Fibroblast of mammary gland (primary cell): ENCODE measurements around the gene RASSF5.

Source experiments
- DNase-seq: peaks from one replicate; pipeline ENCODE4 v3.0.0-alpha.2; 2010; ENCODE audit warnings: low read depth
- H3K4me3 ChIP-seq: 2 replicates; pipeline ENCODE4 v1.5.1; 2011; ENCODE audit warnings: low read depth, mild to moderate bottlenecking, low read length, moderate library complexity; ENCODE audit not compliant: control insufficient read depth
- CTCF ChIP-seq: conservative IDR thresholded peaks from 2 replicates; pipeline ENCODE4 v1.5.1; 2011; ENCODE audit warnings: low read depth, low read length, inconsistent platforms; ENCODE audit not compliant: control insufficient read depth, insufficient read depth

RASSF5 gene

GRCh38 chr1:206532368-206532767, 25.0 kb downstream of the RASSF5 start:
- no peak for DNase-seq
- no peak for TF ChIP-seq CTCF
- no peak overlapping the region for H3K4me3 ChIP-seq

GRCh38 chr1:206534552-206534951, 27.2 kb downstream of the RASSF5 start:
- H3K4me3 ChIP-seq = no peak overlapping the region
- DNase-seq = no peak
- TF ChIP-seq CTCF = no peak

- no peak for TF ChIP-seq CTCF
- H3K4me3 ChIP-seq = no peak overlapping the region
- DNase-seq = no peak
Measured at GRCh38 chr1:206535853-206536188, 28.5 kb downstream of the RASSF5 start.

GRCh38 chr1:206537141-206537540, 29.8 kb downstream of the RASSF5 start:
- DNase-seq = no peak
- no peak for TF ChIP-seq CTCF
- no peak overlapping the region for H3K4me3 ChIP-seq

GRCh38 chr1:206538086-206538770, 30.9 kb downstream of the RASSF5 start:
- H3K4me3 ChIP-seq = no peak overlapping the region
- TF ChIP-seq CTCF = no peak
- DNase-seq = no peak

- TF ChIP-seq CTCF = no peak
- no peak for DNase-seq
- H3K4me3 ChIP-seq = no peak overlapping the region
Measured at GRCh38 chr1:206538901-206539640, 31.7 kb downstream of the RASSF5 start.
